Right renal pelvis (tissue), 4 donors: Measurements from ENCODE around the gene SORL1. TPM values are rescaled to one million over a fixed set of nuclear protein-coding genes. Genes with fewer than 3 reads are reported as not detected.

Experiments used
- DNase-seq, 4 donors: peaks; one replicate each; pipeline ENCODE4 v3.0.0-alpha.2; 2013; ENCODE audit warnings: low read depth in 4 of 4, low spot score in 3 of 4, missing footprints in 1 of 4
- polyA plus RNA-seq, 4 donors: library from polyadenylated mRNA; unstranded; fragments of 120-200 nt; gene quantifications; one replicate each; pipeline ENCODE4 v1.2.1, GENCODE V29; 2013; ENCODE audit not compliant: insufficient read length in 4 of 4

SORL1 gene
- polyA plus RNA-seq, 4 donors = 34.3 to 63.0 (median 35.5) TPM

GRCh38 chr11:121524233-121524631 is 72.1 kb downstream of the SORL1 start:
- DNase-seq = no peak

- DNase-seq = no peak
Observed at GRCh38 chr11:121525376-121525775, 73.3 kb downstream of the SORL1 start.

DNA sequence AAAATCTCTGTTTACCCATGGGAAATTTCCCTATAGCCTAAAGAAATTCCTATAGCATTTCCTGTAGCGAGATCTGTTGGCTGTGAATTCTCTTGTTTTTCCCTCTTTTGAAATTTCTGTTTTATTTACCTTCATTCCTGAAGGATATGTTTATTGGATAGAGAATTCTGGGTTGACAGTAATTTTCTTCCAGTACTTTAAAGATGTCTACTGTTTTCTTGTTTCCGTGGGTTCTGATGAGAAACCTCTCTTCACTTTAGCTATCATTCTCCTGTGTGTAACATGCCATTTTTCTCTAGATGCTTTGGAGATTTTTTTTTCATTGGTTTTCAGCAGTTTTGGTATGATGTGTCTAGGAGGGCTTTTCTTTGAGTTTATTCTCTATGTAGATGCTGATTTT is 78.1 kb downstream of the SORL1 start:
- no peak for DNase-seq

DNA sequence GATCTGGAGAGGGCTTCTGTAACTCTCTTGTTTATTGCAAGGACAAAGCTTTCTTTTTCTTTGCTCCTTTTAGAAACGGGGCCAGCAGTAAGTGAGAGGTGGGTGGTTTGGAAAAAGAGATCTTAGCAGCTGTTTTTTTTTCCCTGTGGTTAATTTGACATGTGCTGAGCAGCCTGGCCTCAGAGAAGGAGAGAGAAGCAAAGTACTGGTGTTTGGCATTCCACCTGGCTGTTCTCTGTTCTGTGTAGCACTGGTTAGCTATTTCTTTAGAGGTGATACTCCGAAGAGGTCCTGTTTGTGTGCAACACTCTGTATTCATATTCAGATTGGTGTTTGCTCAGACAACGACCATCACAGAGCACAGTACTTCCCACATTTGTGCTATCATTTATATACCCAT is 81.5 kb downstream of the SORL1 start:
- DNase-seq = no peak

DNA sequence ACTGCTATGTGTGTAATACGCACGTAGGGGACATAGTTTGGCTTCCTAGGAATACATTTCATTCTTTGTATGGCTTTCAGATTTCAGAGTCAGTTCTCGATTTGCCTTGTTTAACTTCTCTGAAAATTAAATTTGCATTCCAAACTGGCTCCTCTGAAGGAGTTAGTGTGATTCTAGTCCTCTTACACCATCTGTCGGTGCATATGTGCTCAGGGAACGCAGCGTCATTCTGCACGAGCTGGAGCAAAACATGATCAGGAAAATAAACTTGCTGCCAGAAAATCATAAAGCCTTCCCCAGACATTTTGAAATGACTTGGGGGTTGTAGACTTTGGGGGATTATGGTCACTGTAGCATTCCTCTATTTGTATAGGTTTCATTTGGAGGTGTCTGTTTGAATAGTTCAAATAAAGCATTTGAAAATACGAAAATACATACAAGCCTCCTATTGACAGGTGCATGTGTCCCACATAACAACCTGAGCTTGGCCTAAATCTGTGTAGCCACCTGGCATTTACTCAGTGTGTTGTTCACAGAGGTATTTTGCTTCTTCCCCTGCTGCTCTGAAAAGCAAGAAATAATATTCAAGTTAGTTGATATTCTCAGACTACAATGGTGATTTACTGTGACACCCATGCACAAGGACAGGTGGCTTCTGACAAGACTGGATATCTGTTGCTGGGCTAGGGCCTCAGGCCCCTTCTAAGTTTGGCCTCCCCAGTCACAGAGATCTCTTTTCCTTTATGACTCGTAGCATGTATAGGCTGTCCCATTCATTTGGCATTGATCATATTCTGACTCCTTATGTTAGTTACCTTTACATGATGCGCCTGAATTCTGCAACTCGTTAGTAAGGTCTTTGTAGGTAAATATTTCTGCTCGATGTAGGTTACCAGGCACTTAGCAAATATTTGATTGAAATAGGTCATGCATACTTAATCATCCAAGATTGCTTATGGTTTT is 82.3 kb downstream of the SORL1 start:
- no peak for DNase-seq

DNA sequence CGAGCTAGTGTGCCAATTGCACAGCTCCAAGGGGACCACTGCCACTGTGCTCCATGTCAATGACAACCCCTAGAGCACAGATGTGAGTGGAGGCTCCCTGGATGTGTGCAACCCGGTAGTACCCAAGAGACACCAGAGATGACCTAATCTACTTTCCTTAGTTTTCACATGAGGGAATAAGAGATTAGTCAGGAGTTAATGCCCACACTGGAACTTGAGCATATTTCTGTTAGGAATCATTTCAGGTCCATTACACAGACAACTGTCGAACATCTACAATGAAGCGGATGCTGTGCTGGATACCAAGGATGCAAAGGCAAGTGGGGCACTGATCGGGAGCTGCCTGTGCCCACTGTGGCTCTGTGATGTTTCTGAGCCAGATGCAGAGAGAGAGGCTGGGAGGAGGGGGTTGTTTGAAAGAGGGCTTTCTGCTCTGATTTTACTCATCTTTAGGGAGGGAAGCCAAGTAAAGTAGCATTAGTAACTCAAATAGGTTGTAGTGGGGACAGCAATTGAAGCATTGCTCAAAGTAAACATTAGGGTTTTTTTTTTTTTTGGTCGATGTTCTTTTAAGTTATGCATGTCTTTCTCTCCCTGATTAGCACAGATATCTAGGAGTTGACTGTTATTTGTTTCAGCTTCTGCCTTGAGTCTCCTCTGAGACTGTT is 83.1 kb downstream of the SORL1 start:
- DNase-seq = no peak

DNA sequence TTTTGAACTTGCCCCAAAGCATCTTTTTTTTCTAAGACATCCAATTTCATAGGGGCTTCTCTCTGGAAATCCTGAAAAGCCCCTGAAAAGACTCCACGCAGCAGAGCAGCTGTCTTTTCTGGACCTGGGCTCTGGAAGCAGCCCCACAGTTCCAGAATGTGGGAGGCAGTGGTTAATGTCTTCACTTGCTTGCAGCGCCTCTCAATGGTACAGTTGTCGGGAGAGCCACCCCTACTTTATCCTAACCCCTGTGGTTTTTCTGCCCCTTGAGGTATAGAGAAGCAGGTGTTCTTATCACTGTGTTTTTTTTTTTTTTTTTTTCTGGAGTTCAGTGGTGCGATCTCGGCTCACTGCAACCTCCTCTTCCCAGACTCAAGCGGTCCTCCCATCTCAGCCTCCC is 84.0 kb downstream of the SORL1 start:
- DNase-seq = no peak

DNA sequence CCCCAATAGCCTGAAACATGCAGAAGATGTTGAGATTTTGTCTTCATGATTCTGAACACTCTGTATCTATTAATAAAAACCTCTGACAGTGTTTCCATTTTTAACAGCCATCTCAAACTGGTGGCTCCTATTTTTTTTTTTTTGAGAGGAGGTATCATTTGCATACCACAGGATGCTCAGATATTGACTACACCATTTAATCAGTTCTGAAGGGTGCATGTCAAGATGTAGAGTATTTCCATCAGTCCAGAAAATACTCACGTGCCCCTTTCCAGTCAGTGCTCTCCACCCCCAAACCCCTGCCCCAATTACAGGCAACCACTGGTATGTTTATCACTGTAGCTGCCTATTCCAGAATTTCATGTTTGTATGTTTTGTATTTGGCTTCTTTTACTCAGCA is 85.9 kb downstream of the SORL1 start:
- DNase-seq = no peak

GRCh38 chr11:121539000-121539399 is 86.9 kb downstream of the SORL1 start:
- no peak for DNase-seq

DNA sequence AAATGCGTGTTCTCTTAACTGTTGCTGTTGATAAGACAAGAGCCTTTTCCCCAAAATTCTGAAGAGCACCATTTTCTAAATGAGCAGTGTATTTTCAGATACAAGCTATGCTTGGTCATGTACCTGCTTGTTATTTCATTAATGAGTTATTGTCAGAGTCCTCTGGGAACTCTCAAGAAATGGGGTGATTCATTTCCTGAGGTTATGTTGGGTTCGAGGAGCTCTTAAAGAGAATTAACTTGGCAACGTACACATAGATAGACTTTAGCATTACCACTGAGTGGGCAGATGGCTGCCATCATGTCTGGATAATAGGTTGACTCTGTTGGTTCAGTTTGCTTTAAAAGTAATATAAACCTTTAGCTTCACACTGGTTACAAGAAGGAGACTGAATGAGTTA is 88.5 kb downstream of the SORL1 start:
- DNase-seq = no peak

DNA sequence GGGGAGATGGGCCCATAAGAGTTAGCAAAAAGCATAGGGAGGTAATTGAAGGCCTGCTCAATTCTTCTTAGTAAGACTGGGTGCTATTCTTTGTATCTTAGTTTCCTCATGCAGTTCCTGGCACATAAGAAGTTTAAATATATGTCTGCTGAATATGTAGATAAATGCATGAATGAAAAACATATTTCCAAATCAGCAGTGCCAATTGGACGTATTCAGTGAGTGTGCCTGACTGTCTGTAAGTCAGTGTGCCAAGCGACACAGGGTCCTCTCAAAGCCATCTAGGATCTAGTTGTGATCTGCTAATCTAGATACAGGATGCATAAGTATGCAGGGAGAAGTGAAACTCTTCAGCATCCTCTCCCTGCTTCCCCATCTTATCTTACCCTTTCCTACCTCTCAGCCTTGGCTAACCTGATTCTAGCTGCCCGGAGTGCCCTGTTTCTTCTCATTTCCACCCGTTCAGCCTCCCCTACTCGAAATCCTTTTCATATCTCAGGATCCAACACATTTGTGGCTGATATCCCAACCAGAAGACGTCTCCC is 91.8 kb downstream of the SORL1 start:
- DNase-seq = no peak

GRCh38 chr11:121544956-121545355 is 92.8 kb downstream of the SORL1 start:
- DNase-seq = no peak

GRCh38 chr11:121547574-121547973 is 95.5 kb downstream of the SORL1 start:
- no peak for DNase-seq

GRCh38 chr11:121550247-121551030 is 98.3 kb downstream of the SORL1 start:
- no peak for DNase-seq

- DNase-seq = no peak
Observed at GRCh38 chr11:121551463-121551862, 99.3 kb downstream of the SORL1 start.

DNA sequence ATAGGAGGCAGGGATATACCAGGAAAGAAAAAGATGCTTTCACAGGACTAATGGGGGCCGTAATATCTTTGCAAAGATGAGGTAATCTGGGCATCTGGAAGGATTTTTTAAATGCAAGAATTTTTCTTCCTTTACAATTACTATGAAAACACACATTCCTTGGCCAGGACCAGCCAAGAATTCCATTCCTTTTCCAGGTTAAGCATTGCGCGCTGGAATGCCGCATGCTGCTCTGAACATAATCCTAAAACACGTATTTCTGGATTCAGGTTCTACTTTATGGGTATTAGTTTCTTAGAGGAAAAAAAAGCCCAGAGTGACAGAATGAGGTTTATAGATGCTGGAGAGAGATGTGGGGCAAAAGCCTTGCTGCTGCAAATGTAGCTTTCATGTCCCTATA is 100.0 kb downstream of the SORL1 start:
- no peak for DNase-seq

DNA sequence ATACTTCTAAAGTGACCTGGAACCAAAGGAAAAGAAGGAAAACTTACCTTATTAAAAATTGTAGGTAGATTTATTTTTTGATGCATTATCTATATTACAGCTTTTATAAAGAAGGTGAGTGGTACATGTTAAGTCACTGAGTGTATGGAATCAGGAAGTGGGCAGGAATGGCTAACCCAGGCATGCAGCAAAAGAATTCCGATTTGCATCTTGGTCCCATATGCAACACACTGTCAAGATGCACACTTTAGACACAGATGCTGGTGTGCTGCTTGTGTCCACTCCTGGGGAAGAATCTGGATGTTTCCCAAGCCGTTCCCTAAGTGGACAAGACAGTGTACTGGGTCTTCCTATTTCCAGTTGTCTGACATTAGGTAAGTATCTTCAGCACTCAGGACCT is 100.5 kb downstream of the SORL1 start:
- no peak for DNase-seq

DNA sequence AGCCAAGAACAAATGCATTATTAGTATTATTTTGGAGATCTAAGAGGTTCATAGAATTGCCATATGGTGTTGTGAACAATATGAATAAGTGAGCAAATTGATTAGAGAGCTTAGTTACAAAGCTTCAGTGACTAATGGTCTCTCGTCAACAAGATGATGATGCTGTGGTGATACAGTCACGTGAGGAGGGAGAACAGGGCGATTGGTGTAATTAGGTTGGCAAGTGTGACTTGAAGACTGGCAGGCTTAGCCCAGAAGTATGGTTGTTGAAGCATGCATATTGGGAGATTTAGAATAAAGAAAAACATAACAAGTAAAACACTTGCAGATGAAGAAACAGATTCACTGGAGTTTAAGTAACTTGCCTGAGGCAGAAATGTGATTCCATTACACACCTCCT is 101.3 kb downstream of the SORL1 start:
- no peak for DNase-seq

- no peak for DNase-seq
Observed at GRCh38 chr11:121553806-121554205, 101.7 kb downstream of the SORL1 start.

GRCh38 chr11:121554552-121554951 is 102.4 kb downstream of the SORL1 start:
- DNase-seq = no peak

DNA sequence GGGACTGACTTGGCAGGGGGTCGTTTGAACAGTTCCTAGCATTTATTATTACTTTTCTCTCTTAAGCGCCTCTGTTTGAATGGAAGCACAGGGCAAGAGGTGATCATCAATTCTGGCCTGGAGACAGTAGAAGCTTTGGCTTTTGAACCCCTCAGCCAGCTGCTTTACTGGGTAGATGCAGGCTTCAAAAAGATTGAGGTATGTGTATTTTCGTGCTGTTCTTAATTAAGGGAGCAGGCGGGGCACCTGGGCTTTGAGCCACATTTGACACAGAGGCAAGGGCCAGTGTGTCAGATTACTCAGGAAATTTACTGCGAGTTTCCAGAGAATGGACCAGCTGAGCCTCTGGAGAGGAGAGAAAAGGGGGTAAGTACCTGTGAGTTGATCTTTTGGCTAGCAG is 103.0 kb downstream of the SORL1 start:
- no peak for DNase-seq
